Gastroesophageal sphincter (tissue), 3 donors: ENCODE results near the gene GNG10.

Experiments used
- POLR2A ChIP-seq, 2 donors: fragments of 450-650 bp; IDR thresholded peaks; one replicate each; pipeline ENCODE4 v1.6.1; 2017; ENCODE audit warnings: antibody characterized with exemption in 2 of 2, mild to moderate bottlenecking in 2 of 2, moderate library complexity in 1 of 2
- TF ChIP-seq, protein P1 (sequence below), 4 experiments: fragments of 200-600 bp in 2 of 4; fragments of 450-650 bp in 2 of 4; sonication (generic) in 1 of 4; IDR thresholded peaks; one replicate each; pipeline ENCODE4 v1.5.1; 2017 to 2019; ENCODE audit warnings: antibody characterized with exemption in 4 of 4, mild to moderate bottlenecking in 2 of 4, moderate library complexity in 2 of 4

DNA sequence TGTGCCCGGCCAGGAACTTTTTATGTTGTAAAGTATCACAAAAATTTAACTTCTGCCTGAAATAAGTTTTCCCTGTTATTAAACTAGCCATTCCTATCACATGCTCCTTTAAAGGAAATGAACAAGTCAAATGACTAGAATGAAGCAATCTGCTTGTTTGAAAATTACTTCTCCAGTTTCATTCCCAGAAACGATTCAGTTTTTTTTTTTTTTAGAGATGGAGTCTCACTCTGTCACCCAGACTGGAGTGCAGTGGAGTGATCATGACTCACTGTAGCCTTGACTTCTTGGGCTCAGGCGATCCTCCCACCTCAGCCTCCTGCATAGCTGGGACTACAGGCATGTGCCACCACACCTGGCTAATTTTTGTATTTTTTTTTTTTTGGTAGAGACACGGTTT, 13.3 kb upstream of the GNG10 start:
- TF ChIP-seq, protein P1, sequence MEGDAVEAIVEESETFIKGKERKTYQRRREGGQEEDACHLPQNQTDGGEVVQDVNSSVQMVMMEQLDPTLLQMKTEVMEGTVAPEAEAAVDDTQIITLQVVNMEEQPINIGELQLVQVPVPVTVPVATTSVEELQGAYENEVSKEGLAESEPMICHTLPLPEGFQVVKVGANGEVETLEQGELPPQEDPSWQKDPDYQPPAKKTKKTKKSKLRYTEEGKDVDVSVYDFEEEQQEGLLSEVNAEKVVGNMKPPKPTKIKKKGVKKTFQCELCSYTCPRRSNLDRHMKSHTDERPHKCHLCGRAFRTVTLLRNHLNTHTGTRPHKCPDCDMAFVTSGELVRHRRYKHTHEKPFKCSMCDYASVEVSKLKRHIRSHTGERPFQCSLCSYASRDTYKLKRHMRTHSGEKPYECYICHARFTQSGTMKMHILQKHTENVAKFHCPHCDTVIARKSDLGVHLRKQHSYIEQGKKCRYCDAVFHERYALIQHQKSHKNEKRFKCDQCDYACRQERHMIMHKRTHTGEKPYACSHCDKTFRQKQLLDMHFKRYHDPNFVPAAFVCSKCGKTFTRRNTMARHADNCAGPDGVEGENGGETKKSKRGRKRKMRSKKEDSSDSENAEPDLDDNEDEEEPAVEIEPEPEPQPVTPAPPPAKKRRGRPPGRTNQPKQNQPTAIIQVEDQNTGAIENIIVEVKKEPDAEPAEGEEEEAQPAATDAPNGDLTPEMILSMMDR (IDR thresholded peaks at IDR 0.05), result no peak
- no peak for TF ChIP-seq POLR2A (IDR thresholded peaks at IDR 0.05)
